ENCODE measurements around the gene RSU1.

RSU1 gene

GRCh38 chr10:16742165-16742960, 74.9 kb downstream of the RSU1 start:
- FAIRE-seq (no peak), DNase-seq (ENCODE audit: insufficient read length, low spot score) (no peak)
- no peak for TF ChIP-seq SPI1 (IDR thresholded peaks at IDR 0.05; ENCODE audit: low read depth, low read length)
- no peak for TF ChIP-seq POLR2A (IDR thresholded peaks at IDR 0.05; ENCODE audit: low read depth, low read length)
- TF ChIP-seq TAF1 (IDR thresholded peaks at IDR 0.05; ENCODE audit: low read depth, low read length): no peak
- no peak for TF ChIP-seq PAX5 (IDR thresholded peaks at IDR 0.05; ENCODE audit: insufficient read depth, low read length, severe bottlenecking)
- TF ChIP-seq POLR2AphosphoS5 (IDR thresholded peaks at IDR 0.05; ENCODE audit: low read depth, low read length): no peak
- TF ChIP-seq POU2F2 (IDR thresholded peaks at IDR 0.05; ENCODE audit: low read depth, low read length): no peak

GRCh38 chr10:16741540-16741939, 75.7 kb downstream of the RSU1 start:
- no peak for TF ChIP-seq POLR2A (IDR thresholded peaks at IDR 0.05; ENCODE audit: low read depth, low read length)
- no peak for TF ChIP-seq POLR2AphosphoS5 (IDR thresholded peaks at IDR 0.05; ENCODE audit: low read depth, low read length)
- no peak for TF ChIP-seq TAF1 (IDR thresholded peaks at IDR 0.05; ENCODE audit: low read depth, low read length)
- no peak for TF ChIP-seq SPI1 (IDR thresholded peaks at IDR 0.05; ENCODE audit: low read depth, low read length)
- TF ChIP-seq POU2F2 (IDR thresholded peaks at IDR 0.05; ENCODE audit: low read depth, low read length): no peak
- TF ChIP-seq PAX5 (IDR thresholded peaks at IDR 0.05; ENCODE audit: insufficient read depth, low read length, severe bottlenecking): no peak
- no peak for FAIRE-seq
- no peak for DNase-seq (ENCODE audit: insufficient read length, low spot score)

- no peak for DNase-seq (ENCODE audit: insufficient read length, low spot score)
- TF ChIP-seq POLR2AphosphoS5 (IDR thresholded peaks at IDR 0.05; ENCODE audit: low read depth, low read length): no peak
- no peak for FAIRE-seq
These were observed 79.8 kb downstream of the RSU1 start for GRCh38 chr10:16737420-16737819.

- TF ChIP-seq POU2F2 (IDR thresholded peaks at IDR 0.05; ENCODE audit: low read depth, low read length): no peak
- no peak for TF ChIP-seq POLR2AphosphoS5 (IDR thresholded peaks at IDR 0.05; ENCODE audit: low read depth, low read length)
- TF ChIP-seq SPI1 (IDR thresholded peaks at IDR 0.05; ENCODE audit: low read depth, low read length): no peak
- TF ChIP-seq PAX5 (IDR thresholded peaks at IDR 0.05; ENCODE audit: insufficient read depth, low read length, severe bottlenecking): no peak
- no peak for TF ChIP-seq POLR2A (IDR thresholded peaks at IDR 0.05; ENCODE audit: low read depth, low read length)
- TF ChIP-seq TAF1 (IDR thresholded peaks at IDR 0.05; ENCODE audit: low read depth, low read length): no peak
- DNase-seq (ENCODE audit: insufficient read length, low spot score): no peak
- no peak for FAIRE-seq
These were observed 81.6 kb downstream of the RSU1 start for GRCh38 chr10:16735671-16736070.

GRCh38 chr10:16732376-16732775, 84.8 kb downstream of the RSU1 start:
- no peak for FAIRE-seq
- DNase-seq (ENCODE audit: insufficient read length, low spot score): no peak
- no peak for TF ChIP-seq PAX5 (IDR thresholded peaks at IDR 0.05; ENCODE audit: insufficient read depth, low read length, severe bottlenecking)
- TF ChIP-seq SPI1 (IDR thresholded peaks at IDR 0.05; ENCODE audit: low read depth, low read length): no peak
- TF ChIP-seq POLR2A (IDR thresholded peaks at IDR 0.05; ENCODE audit: low read depth, low read length): no peak
- no peak for TF ChIP-seq POLR2AphosphoS5 (IDR thresholded peaks at IDR 0.05; ENCODE audit: low read depth, low read length)
- no peak for TF ChIP-seq TAF1 (IDR thresholded peaks at IDR 0.05; ENCODE audit: low read depth, low read length)
- TF ChIP-seq POU2F2 (IDR thresholded peaks at IDR 0.05; ENCODE audit: low read depth, low read length): no peak

GRCh38 chr10:16728266-16728665, 89.0 kb downstream of the RSU1 start:
- FAIRE-seq (no peak), DNase-seq (ENCODE audit: insufficient read length, low spot score) (no peak)
- TF ChIP-seq PAX5 (IDR thresholded peaks at IDR 0.05; ENCODE audit: insufficient read depth, low read length, severe bottlenecking) (no peak), POU2F2 (IDR thresholded peaks at IDR 0.05; ENCODE audit: low read depth, low read length) (no peak), TAF1 (IDR thresholded peaks at IDR 0.05; ENCODE audit: low read depth, low read length) (no peak), SPI1 (IDR thresholded peaks at IDR 0.05; ENCODE audit: low read depth, low read length) (no peak), POLR2AphosphoS5 (IDR thresholded peaks at IDR 0.05; ENCODE audit: low read depth, low read length) (no peak), POLR2A (IDR thresholded peaks at IDR 0.05; ENCODE audit: low read depth, low read length) (no peak)

- TF ChIP-seq SPI1 (IDR thresholded peaks at IDR 0.05; ENCODE audit: low read depth, low read length) (no peak), PAX5 (IDR thresholded peaks at IDR 0.05; ENCODE audit: insufficient read depth, low read length, severe bottlenecking) (no peak), POLR2AphosphoS5 (IDR thresholded peaks at IDR 0.05; ENCODE audit: low read depth, low read length) (no peak), TAF1 (IDR thresholded peaks at IDR 0.05; ENCODE audit: low read depth, low read length) (no peak), POLR2A (IDR thresholded peaks at IDR 0.05; ENCODE audit: low read depth, low read length) (no peak), POU2F2 (IDR thresholded peaks at IDR 0.05; ENCODE audit: low read depth, low read length) (no peak)
- FAIRE-seq (no peak), DNase-seq (ENCODE audit: insufficient read length, low spot score) (no peak)
These were observed 89.6 kb downstream of the RSU1 start for GRCh38 chr10:16727666-16728065.

GRCh38 chr10:16724509-16724908, 92.7 kb downstream of the RSU1 start:
- no peak for FAIRE-seq
- no peak for TF ChIP-seq TAF1 (IDR thresholded peaks at IDR 0.05; ENCODE audit: low read depth, low read length)
- no peak for TF ChIP-seq SPI1 (IDR thresholded peaks at IDR 0.05; ENCODE audit: low read depth, low read length)
- no peak for TF ChIP-seq PAX5 (IDR thresholded peaks at IDR 0.05; ENCODE audit: insufficient read depth, low read length, severe bottlenecking)
- TF ChIP-seq POU2F2 (IDR thresholded peaks at IDR 0.05; ENCODE audit: low read depth, low read length): no peak
- no peak for DNase-seq (ENCODE audit: insufficient read length, low spot score)

GRCh38 chr10:16720812-16721211, 96.4 kb downstream of the RSU1 start:
- no peak for FAIRE-seq
- no peak for TF ChIP-seq PAX5 (IDR thresholded peaks at IDR 0.05; ENCODE audit: insufficient read depth, low read length, severe bottlenecking)
- no peak for TF ChIP-seq POLR2AphosphoS5 (IDR thresholded peaks at IDR 0.05; ENCODE audit: low read depth, low read length)
- no peak for TF ChIP-seq TAF1 (IDR thresholded peaks at IDR 0.05; ENCODE audit: low read depth, low read length)
- no peak for TF ChIP-seq POU2F2 (IDR thresholded peaks at IDR 0.05; ENCODE audit: low read depth, low read length)
- TF ChIP-seq SPI1 (IDR thresholded peaks at IDR 0.05; ENCODE audit: low read depth, low read length): no peak
- no peak for TF ChIP-seq POLR2A (IDR thresholded peaks at IDR 0.05; ENCODE audit: low read depth, low read length)
- DNase-seq (ENCODE audit: insufficient read length, low spot score): no peak

Data from GM12891 (cell line).